ENCODE results near the gene CNOT6L. TPM values are rescaled to one million over a fixed set of nuclear protein-coding genes. Genes with fewer than 3 reads are reported as not detected.

CNOT6L gene
- total RNA-seq, 2 donors from 2014 or later, result 17.5 to 19.2 TPM

- Histone ChIP-seq H3K27ac (no peak overlapping the region), H3K27me3 (no peaks in the 10 kb centered on the region), H3K4me3 (no peak overlapping the region), H3K36me3 (replicated peaks in 1 of 2; ENCODE audit: insufficient read depth in 1 of 2, low read depth in 2 of 2) (no peaks in the 10 kb centered on the region), H3K4me1 (peaks cover 10% of the 10 kb centered on the region), H3K9me3 (no peaks in the 10 kb centered on the region)
- TF ChIP-seq CTCF (IDR thresholded peaks at IDR 0.05) (no peak), POLR2A (IDR thresholded peaks at IDR 0.05) (no peak)
- WGBS, 2 donors, result 88 to 96% methylated on average over 3 of the region's 3 CpGs
- ATAC-seq, result no peak
- intact Hi-C loops (cut with DNase I), result no loop called here
- peak in 2 of 4 donors; percentile 24 to 42 for DNase-seq
Measured at GRCh38 chr4:77859256-77859655, 40.1 kb upstream of the CNOT6L start.

GRCh38 chr4:77856152-77856551, 37.0 kb upstream of the CNOT6L start:
- H3K27ac ChIP-seq, result no peak overlapping the region
- intact Hi-C loops (cut with DNase I), result no loop called here
- no peak overlapping the region for H3K4me3 ChIP-seq
- no peak for TF ChIP-seq CTCF (IDR thresholded peaks at IDR 0.05)
- no peak for TF ChIP-seq POLR2A (IDR thresholded peaks at IDR 0.05)
- no peaks in the 10 kb centered on the region for H3K9me3 ChIP-seq
- no peaks in the 10 kb centered on the region for H3K4me1 ChIP-seq
- no peaks in the 10 kb centered on the region for H3K27me3 ChIP-seq
- no peak for DNase-seq
- 82 to 83% methylated on average over 1 of the region's 1 CpG for WGBS, 2 donors
- ATAC-seq, result no peak
- no peaks in the 10 kb centered on the region for H3K36me3 ChIP-seq (replicated peaks in 1 of 2; ENCODE audit: insufficient read depth in 1 of 2, low read depth in 2 of 2)

GRCh38 chr4:77854431-77855111, 35.4 kb upstream of the CNOT6L start:
- H3K27me3 ChIP-seq, result no peaks in the 10 kb centered on the region
- no peak overlapping the region for H3K4me3 ChIP-seq
- intact Hi-C loops (cut with DNase I), result no loop called here
- DNase-seq, result no peak
- no peaks in the 10 kb centered on the region for H3K36me3 ChIP-seq (replicated peaks in 1 of 2; ENCODE audit: insufficient read depth in 1 of 2, low read depth in 2 of 2)
- H3K9me3 ChIP-seq, result no peaks in the 10 kb centered on the region
- H3K4me1 ChIP-seq, result no peaks in the 10 kb centered on the region
- 56 to 61% methylated on average over 7 of the region's 7 CpGs for WGBS, 2 donors
- no peak for TF ChIP-seq POLR2A (IDR thresholded peaks at IDR 0.05)
- no peak for ATAC-seq
- peak overlapping the region in 1 of 4 donors; percentile 49 for H3K27ac ChIP-seq

GRCh38 chr4:77852892-77853495, 33.8 kb upstream of the CNOT6L start:
- DNase-seq (peak in 1 of 4 donors; percentile 9), ATAC-seq (no peak)
- WGBS, 2 donors, result 60 to 62% methylated on average over 7 of the region's 7 CpGs
- Histone ChIP-seq H3K27me3 (no peaks in the 10 kb centered on the region), H3K4me1 (no peaks in the 10 kb centered on the region), H3K27ac (no peak overlapping the region), H3K9me3 (no peaks in the 10 kb centered on the region), H3K4me3 (no peak overlapping the region), H3K36me3 (replicated peaks in 1 of 2; ENCODE audit: insufficient read depth in 1 of 2, low read depth in 2 of 2) (no peaks in the 10 kb centered on the region)
- TF ChIP-seq CTCF (IDR thresholded peaks at IDR 0.05) (no peak), POLR2A (IDR thresholded peaks at IDR 0.05) (no peak)
- intact Hi-C loops (cut with DNase I), result no loop called here

GRCh38 chr4:77849278-77849965, 30.3 kb upstream of the CNOT6L start:
- Histone ChIP-seq H3K36me3 (replicated peaks in 1 of 2; ENCODE audit: insufficient read depth in 1 of 2, low read depth in 2 of 2) (no peaks in the 10 kb centered on the region), H3K4me3 (no peak overlapping the region), H3K27me3 (no peaks in the 10 kb centered on the region), H3K27ac (no peak overlapping the region), H3K4me1 (no peaks in the 10 kb centered on the region), H3K9me3 (no peaks in the 10 kb centered on the region)
- intact Hi-C loops (cut with DNase I), result no loop called here
- WGBS, 2 donors, result 82 to 83% methylated on average over 12 of the region's 12 CpGs
- DNase-seq (no peak), ATAC-seq (no peak)
- TF ChIP-seq POLR2A (IDR thresholded peaks at IDR 0.05) (no peak), CTCF (IDR thresholded peaks at IDR 0.05) (no peak)
